ENCODE data around the gene NTN1.

GRCh38 chr17:9170853-9171252 lies 149.5 kb downstream of the NTN1 start:
- TF ChIP-seq, protein P1, sequence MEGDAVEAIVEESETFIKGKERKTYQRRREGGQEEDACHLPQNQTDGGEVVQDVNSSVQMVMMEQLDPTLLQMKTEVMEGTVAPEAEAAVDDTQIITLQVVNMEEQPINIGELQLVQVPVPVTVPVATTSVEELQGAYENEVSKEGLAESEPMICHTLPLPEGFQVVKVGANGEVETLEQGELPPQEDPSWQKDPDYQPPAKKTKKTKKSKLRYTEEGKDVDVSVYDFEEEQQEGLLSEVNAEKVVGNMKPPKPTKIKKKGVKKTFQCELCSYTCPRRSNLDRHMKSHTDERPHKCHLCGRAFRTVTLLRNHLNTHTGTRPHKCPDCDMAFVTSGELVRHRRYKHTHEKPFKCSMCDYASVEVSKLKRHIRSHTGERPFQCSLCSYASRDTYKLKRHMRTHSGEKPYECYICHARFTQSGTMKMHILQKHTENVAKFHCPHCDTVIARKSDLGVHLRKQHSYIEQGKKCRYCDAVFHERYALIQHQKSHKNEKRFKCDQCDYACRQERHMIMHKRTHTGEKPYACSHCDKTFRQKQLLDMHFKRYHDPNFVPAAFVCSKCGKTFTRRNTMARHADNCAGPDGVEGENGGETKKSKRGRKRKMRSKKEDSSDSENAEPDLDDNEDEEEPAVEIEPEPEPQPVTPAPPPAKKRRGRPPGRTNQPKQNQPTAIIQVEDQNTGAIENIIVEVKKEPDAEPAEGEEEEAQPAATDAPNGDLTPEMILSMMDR (IDR thresholded peaks at IDR 0.05), result no peak
- TF ChIP-seq POLR2A (IDR thresholded peaks at IDR 0.05), result no peak

Data from uterus (tissue), 2 donors.